GM20431 (cell line): ENCODE data around the gene LAT.
"Not testable (repeated sequence)": the region's sequence is repeated elsewhere in the genome, so short reads cannot be mapped to it uniquely, and the experiment has no call there.

Source experiments
- in situ Hi-C: fragments of 300-500 bp; cut with MseI, MboI; formaldehyde crosslinking; loops from one replicate; pipeline ENCODE4 v1.15.0; 2020; ENCODE audit warnings: low sequenced_read_pairs; ENCODE audit not compliant: unreplicated experiment

The LAT gene, protein sequence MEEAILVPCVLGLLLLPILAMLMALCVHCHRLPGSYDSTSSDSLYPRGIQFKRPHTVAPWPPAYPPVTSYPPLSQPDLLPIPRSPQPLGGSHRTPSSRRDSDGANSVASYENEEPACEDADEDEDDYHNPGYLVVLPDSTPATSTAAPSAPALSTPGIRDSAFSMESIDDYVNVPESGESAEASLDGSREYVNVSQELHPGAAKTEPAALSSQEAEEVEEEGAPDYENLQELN

DNA sequence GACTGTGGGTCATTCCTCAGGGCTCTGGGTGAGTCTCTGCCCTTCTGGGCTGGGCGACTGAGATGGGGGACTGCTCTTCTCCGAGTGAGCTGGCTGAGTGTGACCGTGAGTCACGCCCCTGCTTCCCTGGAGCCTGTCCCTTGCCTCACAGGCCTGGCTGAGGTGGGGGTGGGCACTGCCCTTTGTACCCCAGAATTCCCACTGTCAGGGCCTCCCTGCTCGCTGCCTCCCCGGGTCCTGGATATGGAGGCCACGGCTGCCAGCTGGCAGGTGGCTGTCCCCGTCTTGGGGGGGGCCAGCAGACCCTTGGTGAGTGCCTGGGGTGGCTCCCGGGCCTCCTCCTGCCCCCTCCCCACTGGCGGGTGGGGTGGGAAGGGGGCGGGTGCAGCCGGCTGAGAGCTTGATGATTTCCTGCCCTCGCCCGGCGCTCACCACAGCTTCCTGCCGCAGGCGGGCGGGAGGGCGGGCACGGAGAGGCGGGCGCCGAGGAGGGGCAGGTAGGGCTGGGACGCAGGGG lies at the start of gene LAT:
Gene LAT, plus strand, starts transcription at position 434 of the 517 bp plus-strand sequence. CDS start 366 bp downstream, outside the sequence.
- in situ Hi-C loops, result no loop called here

DNA sequence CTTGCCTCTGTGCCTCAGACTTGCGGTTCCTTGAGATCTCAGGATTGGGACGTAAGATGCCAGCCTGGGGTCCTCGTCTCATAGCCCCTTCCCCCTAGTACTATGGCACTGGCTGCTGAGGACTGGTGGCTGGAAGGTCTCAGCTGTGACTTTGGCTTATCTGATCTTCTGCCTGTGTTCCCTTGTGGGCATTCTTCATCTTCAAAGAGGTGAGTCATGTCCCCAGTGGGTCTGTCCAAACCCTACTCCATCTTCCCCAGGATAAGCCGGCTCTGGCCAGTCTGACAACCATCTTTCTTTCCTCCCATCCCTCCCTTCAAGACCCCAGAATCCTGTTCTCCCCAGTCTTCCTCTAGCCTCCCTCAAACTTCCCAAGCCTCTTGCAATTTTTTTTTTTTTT lies 49.5 kb upstream of the LAT start:
- in situ Hi-C loops, result no loop called here

DNA sequence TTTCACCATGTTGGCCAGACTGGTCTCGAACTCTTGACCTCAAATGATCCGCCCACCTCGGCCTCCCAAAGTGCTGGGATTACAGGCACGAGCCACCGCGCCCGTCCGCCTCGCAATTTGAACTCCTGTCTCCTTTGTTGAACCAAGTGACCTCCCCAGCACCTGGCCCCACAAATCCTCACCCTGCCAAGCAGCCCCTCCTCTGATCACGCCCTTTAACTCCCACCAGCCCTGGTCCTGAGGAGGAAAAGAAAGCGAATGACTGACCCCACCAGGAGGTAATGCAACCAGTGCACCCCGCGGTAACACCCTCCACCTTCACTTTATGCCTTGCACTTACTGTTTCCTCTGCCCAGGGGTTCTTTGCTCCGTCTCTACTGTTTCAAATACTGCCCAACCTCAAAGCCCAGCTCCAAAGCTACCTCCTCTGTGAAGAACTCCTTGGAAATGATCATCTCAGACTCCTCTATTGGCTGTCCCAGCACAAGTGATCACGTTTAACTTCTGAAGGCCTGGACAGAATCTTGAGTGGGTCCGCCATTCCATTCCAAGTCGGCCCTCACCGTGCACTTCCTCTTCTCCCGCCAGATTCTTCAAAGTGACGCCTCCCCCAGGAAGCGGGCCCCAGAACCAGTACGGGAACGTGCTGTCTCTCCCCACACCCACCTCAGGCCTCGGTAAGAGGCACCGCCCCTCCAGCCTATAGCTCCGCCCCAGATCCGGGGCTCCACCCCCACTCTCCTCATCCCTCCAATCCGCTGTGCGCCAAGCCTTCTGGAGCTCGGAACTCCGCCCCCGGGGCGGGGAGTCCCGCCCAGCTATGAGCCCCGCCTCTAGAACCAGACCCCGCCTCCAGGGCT lies 48.7 kb upstream of the LAT start:
- in situ Hi-C loops, result no loop called here

DNA sequence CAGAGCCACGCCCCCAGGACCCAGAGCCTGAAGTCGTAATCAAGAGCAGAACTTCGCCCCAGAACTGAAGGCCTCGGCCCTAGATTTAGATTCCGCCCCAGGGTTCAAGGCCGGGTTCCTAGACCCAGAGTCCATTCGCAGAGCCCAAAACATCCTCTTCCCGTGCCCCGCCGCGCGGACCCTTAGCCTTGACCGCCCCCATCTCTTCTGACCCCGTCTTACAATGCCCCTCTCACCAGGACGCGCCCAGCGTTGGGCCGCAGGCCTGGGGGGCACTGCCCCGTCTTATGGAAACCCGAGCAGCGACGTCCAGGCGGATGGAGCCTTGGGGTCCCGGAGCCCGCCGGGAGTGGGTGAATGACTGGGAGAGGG lies 48.1 kb upstream of the LAT start:
- in situ Hi-C loops, result no loop called here

DNA sequence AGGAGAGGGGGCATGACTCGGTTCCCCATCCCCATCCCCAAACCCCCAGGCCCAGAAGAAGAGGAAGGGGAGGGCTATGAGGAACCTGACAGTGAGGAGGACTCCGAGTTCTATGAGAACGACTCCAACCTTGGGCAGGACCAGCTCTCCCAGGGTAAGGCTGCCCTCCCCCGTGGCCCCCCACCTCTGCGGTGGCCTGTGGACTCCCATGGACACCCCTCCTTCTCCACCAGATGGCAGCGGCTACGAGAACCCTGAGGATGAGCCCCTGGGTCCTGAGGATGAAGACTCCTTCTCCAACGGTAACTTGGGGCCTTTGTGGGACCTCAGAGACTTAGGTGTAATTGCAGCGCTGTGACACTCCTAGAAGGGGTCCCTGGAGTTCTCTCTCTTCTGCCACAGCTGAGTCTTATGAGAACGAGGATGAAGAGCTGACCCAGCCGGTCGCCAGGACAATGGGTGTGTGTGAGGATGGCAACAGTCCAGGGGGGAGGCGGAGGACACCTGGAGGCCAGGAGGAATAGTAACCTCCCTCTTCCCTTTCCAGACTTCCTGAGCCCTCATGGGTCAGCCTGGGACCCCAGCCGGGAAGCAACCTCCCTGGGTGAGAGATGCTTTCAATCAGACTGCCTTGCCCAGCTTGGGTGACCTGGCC lies 47.5 kb upstream of the LAT start:
- in situ Hi-C loops, result no loop called here

DNA sequence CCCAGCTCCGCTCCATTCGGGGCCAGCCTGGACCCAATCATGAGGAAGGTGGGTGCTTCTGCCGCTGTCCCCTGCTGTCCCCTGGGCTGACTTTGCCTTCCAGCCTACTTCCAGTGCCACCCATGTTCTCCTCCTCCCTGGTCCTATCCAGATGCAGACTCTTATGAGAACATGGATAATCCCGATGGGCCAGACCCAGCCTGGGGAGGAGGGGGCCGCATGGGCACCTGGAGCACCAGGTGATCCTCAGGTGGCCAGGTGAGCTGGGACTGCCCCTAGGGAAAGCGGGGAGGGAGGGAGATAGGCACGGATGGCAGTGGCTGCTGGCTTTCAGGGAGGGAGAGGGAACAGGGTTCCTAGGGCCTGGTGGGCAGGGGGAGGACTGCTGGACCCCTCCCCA lies 46.1 kb upstream of the LAT start:
- in situ Hi-C loops, result no loop called here

DNA sequence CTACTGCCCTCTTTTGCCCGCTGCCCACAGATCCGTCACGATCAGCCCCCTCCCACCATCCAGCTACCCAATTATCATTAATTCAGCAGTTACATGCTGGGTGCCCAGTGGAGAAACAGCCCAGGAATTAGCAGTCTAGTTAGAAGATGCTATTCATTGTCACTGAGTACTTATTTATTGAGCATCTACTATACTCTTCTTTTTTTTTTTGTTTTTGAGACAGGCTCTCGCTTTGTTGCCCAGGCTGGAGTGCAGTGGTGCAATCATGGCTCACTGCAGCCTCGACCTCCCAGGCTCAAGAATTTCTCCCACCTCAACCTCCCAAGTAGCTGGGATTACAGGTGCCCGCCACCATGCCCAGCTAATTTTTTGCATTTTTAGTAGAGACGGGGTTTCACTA lies 45.0 kb upstream of the LAT start:
- in situ Hi-C loops, result not testable (repeated sequence)

DNA sequence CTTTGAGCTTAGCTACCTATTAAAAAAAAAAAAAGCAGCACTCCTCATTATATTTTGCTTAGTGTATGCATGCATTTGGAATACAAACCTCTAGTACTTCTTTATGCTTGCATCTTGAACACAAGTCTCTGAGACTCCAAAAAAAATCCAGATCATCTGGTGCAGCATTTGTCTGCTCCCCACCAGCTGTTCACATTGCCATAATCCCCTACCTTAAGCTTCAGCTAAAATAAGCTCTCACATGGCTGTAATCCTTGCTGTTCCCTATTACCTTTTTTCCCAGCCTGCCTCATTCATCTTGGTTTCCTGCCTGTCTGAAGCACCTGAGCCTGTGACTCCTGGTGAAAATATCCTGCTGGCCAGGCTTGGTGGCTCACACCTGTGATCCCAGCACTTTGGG lies 41.6 kb upstream of the LAT start:
- in situ Hi-C loops, result no loop called here

DNA sequence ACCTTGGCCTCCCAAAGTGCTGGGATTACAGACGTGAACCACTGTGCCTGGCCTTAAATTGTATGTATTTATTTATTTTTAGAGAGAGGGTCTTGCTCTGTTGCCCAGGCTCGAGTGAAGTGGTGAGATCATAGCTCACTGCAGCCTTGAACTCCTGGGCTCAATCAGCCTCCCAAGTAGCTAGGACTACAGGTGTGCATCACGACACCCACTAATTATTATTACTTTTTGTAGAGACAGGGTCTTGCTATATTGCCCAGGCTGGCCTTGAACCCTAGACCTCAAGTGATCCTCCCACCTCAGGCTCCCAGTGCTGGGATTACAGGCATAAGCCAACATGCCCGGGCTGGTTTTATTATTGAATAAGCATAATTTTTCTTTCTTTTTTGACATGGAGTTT lies 38.2 kb upstream of the LAT start:
- in situ Hi-C loops, result no loop called here

DNA sequence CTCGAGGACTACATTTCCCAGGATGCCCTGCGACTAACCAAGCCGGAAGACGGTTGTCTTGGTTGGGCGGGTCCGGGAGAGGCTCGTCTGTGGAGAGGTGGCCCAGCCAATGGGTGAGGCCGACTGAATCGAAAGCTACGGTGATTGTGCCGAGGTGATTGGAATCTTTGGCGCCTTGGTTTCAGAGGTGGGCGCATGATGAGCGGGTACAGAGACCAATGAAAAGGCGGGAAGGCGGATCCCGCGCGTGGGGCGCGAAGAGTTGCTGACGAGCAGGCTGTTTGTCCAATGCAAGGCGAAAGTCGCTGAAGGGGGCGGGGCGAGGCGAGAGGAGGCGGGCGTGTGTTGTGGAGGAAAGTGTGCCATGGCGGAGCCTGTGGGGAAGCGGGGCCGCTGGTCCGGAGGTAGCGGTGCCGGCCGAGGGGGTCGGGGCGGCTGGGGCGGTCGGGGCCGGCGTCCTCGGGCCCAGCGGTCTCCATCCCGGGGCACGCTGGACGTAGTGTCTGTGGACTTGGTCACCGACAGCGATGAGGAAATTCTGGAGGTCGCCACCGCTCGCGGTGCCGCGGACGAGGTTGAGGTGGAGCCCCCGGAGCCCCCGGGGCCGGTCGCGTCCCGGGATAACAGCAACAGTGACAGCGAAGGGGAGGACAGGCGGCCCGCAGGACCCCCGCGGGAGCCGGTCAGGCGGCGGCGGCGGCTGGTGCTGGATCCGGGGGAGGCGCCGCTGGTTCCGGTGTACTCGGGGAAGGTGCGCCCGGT lies 34.0 kb upstream of the LAT start, which contains the start of gene NFATC2IP:
Gene NFATC2IP, plus strand, starts transcription at position 290 of the 762 bp plus-strand sequence. Its CDS starts 75 bp downstream, at position 365.
- in situ Hi-C loops, result no loop called here

DNA sequence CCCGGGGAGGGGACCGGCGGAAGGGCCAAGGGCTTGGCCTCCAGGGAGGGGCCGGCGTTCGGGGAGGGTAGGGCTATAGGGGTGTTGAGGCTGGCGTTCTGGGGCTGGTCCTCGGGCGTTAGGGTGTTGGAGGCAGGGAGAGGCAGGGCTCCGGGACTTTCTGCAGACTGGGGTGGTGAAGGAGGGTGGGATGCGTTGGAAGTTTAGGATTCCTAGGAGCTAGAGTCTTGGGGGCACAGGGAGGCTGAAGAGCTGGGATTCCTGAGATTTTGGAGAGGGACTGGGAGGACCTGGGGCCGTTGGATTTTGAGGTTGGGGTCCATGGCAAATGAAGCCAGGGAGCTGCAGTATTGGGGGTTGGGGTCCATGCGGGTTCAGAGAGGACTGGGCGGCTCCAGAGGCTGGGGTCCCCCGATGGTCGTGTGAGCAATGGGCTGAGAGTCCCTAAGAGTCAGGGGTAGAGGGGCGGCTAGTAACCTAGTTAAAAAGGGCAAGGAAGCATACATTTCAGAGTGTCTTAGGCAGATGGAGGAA lies 33.4 kb upstream of the LAT start:
- in situ Hi-C loops, result no loop called here

DNA sequence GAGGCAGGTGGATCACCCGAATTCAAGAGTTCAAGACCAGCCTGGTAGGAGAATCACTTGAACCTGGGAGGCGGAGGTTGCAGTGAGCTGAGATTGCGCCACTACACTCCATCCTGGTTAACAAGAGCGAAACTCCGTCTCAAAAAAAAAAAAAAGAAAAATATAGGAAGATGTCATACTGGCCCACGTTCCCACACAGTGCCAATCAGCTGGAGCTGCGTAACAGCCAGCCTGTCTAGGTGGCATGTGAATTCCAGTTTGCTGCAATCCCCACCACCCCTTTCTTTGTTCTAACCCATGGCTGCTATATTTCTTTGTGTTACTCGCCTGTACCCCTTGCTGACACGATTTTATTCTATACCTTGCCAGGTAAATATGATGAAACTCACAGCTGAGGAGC lies 26.6 kb upstream of the LAT start:
- in situ Hi-C loops, result no loop called here

DNA sequence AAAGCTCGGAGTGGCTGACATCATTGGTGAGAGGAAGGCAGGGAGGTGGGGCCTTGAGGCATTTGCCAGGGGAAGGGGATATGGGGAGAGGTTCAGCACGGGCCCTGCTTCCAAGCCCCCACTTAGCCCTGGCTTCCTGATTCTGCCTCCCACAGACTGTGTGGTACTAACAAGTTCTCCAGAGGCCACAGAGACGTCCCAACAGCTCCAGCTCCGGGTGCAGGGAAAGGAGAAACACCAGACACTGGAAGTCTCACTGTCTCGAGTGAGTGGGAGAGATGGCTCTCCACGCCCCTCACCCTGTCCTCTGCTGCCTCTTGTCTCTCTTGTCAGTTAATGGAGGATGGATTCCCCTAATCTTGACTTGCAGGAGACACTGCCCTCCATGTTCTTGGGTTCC lies 26.0 kb upstream of the LAT start:
- in situ Hi-C loops, result no loop called here

DNA sequence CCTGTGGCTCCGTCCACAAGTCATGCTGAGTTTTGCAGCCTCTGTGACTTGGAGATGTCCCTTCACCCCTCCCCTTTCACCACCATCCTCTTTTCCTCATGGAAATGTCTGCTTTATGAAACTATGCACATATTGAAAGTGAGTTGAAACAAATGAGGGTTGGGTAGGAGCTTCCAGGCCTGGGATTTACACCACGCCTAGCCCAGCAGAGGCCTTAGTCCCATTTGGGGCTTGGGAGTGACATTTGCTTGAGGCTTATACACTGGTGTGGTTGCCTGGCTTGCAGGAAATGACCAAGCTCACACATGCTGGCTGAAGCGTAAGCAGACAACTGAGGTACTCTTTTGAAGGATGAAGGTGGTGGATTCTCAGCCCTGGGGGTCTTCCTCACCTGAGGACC lies 20.8 kb upstream of the LAT start:
- in situ Hi-C loops, result no loop called here

DNA sequence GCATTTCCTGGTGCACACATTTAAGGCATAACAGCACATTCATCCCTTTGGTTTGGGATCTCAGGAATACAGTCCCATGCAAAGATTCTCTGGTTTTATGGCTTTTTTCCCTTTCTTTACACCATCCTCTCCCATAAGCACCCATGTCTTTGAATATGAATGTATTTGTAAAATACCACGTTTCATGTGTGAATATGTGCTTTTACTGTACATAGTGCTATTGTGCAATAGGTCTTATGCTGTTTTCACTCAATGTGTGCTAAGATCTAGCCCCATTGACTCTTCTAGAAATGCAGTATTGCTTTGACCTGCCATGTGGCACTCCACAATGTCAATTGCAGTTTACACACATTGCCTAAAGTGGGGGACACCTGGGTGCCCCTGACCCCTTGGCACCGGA lies 20.4 kb upstream of the LAT start:
- in situ Hi-C loops, result no loop called here

DNA sequence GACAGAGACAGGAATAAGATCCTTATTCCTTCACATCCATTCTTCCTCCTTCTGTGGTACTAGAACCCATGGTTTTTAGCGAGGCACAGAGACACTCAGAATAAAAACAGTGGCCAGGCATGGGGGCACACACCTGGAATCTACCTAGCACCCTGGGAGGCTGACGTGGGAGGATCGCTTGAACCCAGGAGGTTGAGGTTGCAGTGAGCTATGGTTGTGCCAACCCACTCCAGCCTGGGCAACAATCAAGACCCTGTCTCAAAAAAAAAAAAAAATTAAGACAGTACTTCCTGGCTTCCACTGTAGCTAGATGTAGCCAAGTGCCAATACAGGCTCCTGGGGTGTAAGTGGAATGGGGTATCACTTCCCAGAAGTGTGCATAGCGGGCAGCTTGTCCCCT lies 17.7 kb upstream of the LAT start:
- in situ Hi-C loops, result no loop called here

DNA sequence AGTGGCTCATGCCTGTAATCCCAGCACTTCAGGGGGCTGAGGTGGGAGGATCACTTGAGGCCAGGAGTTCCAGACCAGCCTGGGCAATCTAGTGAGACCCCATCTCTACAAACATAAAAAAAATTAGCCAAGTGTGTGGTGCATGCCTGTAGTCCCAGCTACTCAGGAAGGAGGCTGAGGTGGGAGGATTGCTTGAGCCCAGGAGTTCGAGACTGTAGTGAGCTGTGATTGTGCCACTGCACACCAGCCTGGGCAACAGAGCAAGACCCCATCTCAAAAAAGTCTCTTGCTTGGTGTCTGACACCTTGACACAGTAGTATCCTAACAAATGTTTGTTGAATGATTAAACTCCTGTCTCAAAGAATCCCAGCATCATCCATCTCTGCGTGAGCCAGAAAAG lies 15.2 kb upstream of the LAT start:
- in situ Hi-C loops, result not testable (repeated sequence)

DNA sequence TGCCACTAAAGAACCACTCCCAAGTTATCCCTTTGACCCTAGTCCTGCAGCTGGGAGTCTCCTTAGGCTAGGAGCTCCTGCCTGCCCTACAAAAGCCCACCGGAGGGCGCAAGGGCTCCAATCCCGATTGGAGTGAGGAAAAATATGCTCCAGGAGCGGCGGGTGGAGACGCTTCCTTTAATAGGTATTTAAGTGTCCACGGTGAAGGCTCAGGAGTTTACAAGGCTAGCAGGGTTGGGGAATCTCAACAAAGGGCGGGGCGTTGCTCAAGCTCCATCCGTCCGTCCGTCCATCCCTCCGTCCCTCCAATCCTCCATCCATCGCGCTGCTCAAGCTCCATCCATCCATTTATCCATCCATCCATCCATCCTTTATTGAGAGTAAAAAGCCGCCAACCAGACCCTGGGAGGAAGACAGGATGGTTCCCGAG lies 10.8 kb upstream of the LAT start:
- in situ Hi-C loops, result no loop called here

DNA sequence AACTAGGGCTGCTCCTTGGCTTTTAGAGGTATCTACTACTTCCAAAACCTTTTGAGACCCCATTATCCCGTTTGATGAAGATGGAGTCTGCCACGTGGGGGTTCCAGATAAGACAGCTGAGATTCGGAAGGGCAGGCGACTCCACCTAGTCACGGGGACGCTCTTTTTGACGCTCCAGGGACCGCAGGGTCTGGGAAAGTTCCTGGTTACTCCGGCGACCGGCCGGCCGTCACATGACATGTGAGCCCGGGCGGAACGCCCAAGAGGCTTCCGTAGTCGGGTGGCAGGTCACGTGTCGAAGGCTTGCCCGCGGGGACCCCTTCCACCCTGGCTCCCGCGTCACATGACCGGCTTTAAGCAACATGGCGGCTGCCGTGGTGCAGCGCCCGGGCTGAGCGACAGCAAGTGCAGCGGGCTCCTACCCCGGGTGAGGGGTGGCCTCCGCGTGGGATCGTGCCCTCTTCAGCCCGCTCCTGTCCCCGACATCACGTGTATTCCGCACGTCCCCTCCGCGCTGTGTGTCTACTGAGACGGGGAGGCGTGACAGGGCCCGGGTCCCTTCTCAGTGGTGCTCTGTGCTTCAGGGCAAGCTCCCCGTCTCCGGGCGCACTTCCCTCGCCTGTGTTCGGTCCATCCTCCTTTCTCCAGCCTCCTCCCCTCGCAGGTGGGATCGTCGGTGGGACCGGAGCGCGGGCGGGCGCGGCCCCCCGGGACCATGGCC lies 10.3 kb upstream of the LAT start, which contains the start of gene SPNS1:
Gene SPNS1, plus strand, starts transcription at position 342 of the 721 bp plus-strand sequence. Its CDS starts 374 bp downstream, at position 716.
- in situ Hi-C loops, result no loop called here
